Mesendoderm (in vitro differentiated cells): ENCODE data around the gene PERP.
"Not testable (repeated sequence)": the region's sequence is repeated elsewhere in the genome, so short reads cannot be mapped to it uniquely, and the experiment has no call there.

ENCODE experiments used
- DNase-seq: peaks from one replicate; pipeline ENCODE4 v3.0.0; 2013
- H2AK5ac ChIP-seq: 2 replicates; pipeline ENCODE4 v1.6.1; 2013; ENCODE audit warnings: low read length, inconsistent platforms
- H2BK120ac ChIP-seq: 2 replicates; pipeline ENCODE4 v1.6.1; 2013; ENCODE audit warnings: low read depth, mild to moderate bottlenecking, low read length, moderate library complexity, mixed read lengths
- H2BK15ac ChIP-seq: replicated peaks from 2 replicates; pipeline ENCODE4 v1.6.1; 2013; ENCODE audit warnings: low read depth, mild to moderate bottlenecking, moderate library complexity
- H2BK5ac ChIP-seq: 2 replicates; pipeline ENCODE4 v1.6.1; 2013; ENCODE audit warnings: low read length, inconsistent platforms
- H3K18ac ChIP-seq: 2 replicates; pipeline ENCODE4 v1.6.1; 2013; ENCODE audit warnings: mild to moderate bottlenecking, low read length, mixed read lengths
- H3K23ac ChIP-seq: one replicate; pipeline ENCODE4 v1.6.1; 2013; ENCODE audit warnings: low read length
- H3K27ac ChIP-seq: 2 replicates; pipeline ENCODE4 v1.5.1; 2013; ENCODE audit warnings: low read depth, mild to moderate bottlenecking, inconsistent platforms, low read length, moderate library complexity
- H3K27me3 ChIP-seq: 2 replicates; pipeline ENCODE4 v1.6.1; 2013; ENCODE audit warnings: low read length, control low read depth, mild to moderate bottlenecking, inconsistent platforms; ENCODE audit not compliant: insufficient read depth, poor library complexity
- H3K36me3 ChIP-seq: 2 replicates; pipeline ENCODE4 v1.6.1; 2013; ENCODE audit warnings: low read length, inconsistent platforms; ENCODE audit not compliant: control insufficient read depth, insufficient read depth
- H3K4ac ChIP-seq: one replicate; pipeline ENCODE4 v1.6.1; 2013; ENCODE audit warnings: low read depth, mild to moderate bottlenecking, low read length, moderate library complexity
- H3K4me1 ChIP-seq: 2 replicates; pipeline ENCODE4 v1.6.1; 2013; ENCODE audit warnings: low read depth, low read length, inconsistent platforms; ENCODE audit not compliant: control insufficient read depth
- H3K4me2 ChIP-seq: 2 replicates; pipeline ENCODE4 v1.6.1; 2013; ENCODE audit warnings: low read length
- H3K4me3 ChIP-seq: 2 replicates; pipeline ENCODE4 v1.5.1; 2013; ENCODE audit warnings: mild to moderate bottlenecking, low read length
- H3K56ac ChIP-seq: one replicate; pipeline ENCODE4 v1.6.1; 2013; ENCODE audit warnings: low read length
- H3K79me1 ChIP-seq: 2 replicates; pipeline ENCODE4 v1.6.1; 2013; ENCODE audit warnings: low read length, inconsistent platforms
- H3K79me2 ChIP-seq: 2 replicates; pipeline ENCODE4 v1.6.1; 2013; ENCODE audit warnings: mild to moderate bottlenecking, low read length; ENCODE audit not compliant: control insufficient read depth, insufficient read depth
- H3K9ac ChIP-seq: 2 replicates; pipeline ENCODE4 v1.6.1; 2013; ENCODE audit warnings: low read length, inconsistent platforms
- H4K5ac ChIP-seq: one replicate; pipeline ENCODE4 v1.6.1; 2013; ENCODE audit warnings: low read length
- H4K8ac ChIP-seq: one replicate; pipeline ENCODE4 v1.6.1; 2013; ENCODE audit warnings: low read depth, mild to moderate bottlenecking, control low read depth, low read length, moderate library complexity
- WGBS: extraction: QIAGEN DNeasy Blood & Tissue Kit; methylation state at CpG from one replicate; pipeline ENCODE4 v1.1.7; 2013; ENCODE audit warnings: low lambda C conversion rate, missing lambda C conversion rate; ENCODE audit not compliant: insufficient coverage; ENCODE audit errors: extremely low coverage; 5-methylcytosine and 5-hydroxymethylcytosine counted together

PERP gene

GRCh38 chr6:138085839-138086222 is 21.4 kb downstream of the PERP start:
- Histone ChIP-seq H3K36me3 (no peaks in the 10 kb centered on the region), H3K79me2 (no peaks in the 10 kb centered on the region), H3K23ac (no peak overlapping the region), H3K4me3 (no peak overlapping the region), H3K56ac (no peak overlapping the region), H4K5ac (no peak overlapping the region), H2BK5ac (no peak overlapping the region), H3K4me1 (peaks cover 18% of the 10 kb centered on the region), H3K4me2 (no peak overlapping the region), H3K27ac (peak overlapping the region; percentile 23), H3K27me3 (no peaks in the 10 kb centered on the region), H4K8ac (no peak overlapping the region), H3K9ac (no peak overlapping the region), H2BK15ac (peak overlapping the region; percentile 98), H3K79me1 (no peaks in the 10 kb centered on the region), H3K4ac (no peak overlapping the region), H3K18ac (peak overlapping the region; percentile 91), H2BK120ac (no peak overlapping the region), H2AK5ac (no peak overlapping the region)
- DNase-seq = no peak
- no CpG with 5 or more reads among the region's 2 CpGs for WGBS

GRCh38 chr6:138084904-138085838 is 22.0 kb downstream of the PERP start:
- no CpG with 5 or more reads among the region's 10 CpGs for WGBS

GRCh38 chr6:138082232-138082631 is 25.0 kb downstream of the PERP start:
- H3K27me3 ChIP-seq = no peaks in the 10 kb centered on the region
- no peaks in the 10 kb centered on the region for H3K36me3 ChIP-seq
- no peaks in the 10 kb centered on the region for H3K79me1 ChIP-seq
- H3K23ac ChIP-seq = no peak overlapping the region
- no peak overlapping the region for H3K18ac ChIP-seq
- H3K4ac ChIP-seq = no peak overlapping the region
- no peak overlapping the region for H3K27ac ChIP-seq
- H4K5ac ChIP-seq = no peak overlapping the region
- no peak overlapping the region for H3K4me2 ChIP-seq
- no peak overlapping the region for H2AK5ac ChIP-seq
- peaks cover 4% of the 10 kb centered on the region for H3K4me1 ChIP-seq
- H3K4me3 ChIP-seq = no peak overlapping the region
- DNase-seq = no peak
- no CpG with 5 or more reads among the region's 12 CpGs for whole genome bisulfite sequencing
- H3K79me2 ChIP-seq = no peaks in the 10 kb centered on the region
- no peak overlapping the region for H4K8ac ChIP-seq
- H2BK120ac ChIP-seq = no peak overlapping the region
- no peak overlapping the region for H2BK5ac ChIP-seq
- no peak overlapping the region for H2BK15ac ChIP-seq
- H3K56ac ChIP-seq = no peak overlapping the region
- no peak overlapping the region for H3K9ac ChIP-seq

More at GRCh38 chr6:138084904-138085838, 22.0 kb downstream of the PERP start:
- no peak overlapping the region for H4K5ac ChIP-seq
- H3K9ac ChIP-seq = no peak overlapping the region
- no peak overlapping the region for H2BK5ac ChIP-seq
- H3K27ac ChIP-seq = no peak overlapping the region
- H3K36me3 ChIP-seq = no peaks in the 10 kb centered on the region
- H4K8ac ChIP-seq = no peak overlapping the region
- no peaks in the 10 kb centered on the region for H3K79me2 ChIP-seq
- no peaks in the 10 kb centered on the region for H3K27me3 ChIP-seq
- DNase-seq = no peak
- no peak overlapping the region for H3K4me2 ChIP-seq
- H3K18ac ChIP-seq = peak overlapping the region; percentile 91
- no peak overlapping the region for H3K4me3 ChIP-seq
- no peak overlapping the region for H2AK5ac ChIP-seq
- H3K23ac ChIP-seq = no peak overlapping the region
- no peak overlapping the region for H3K56ac ChIP-seq
- peak overlapping the region; percentile 98 for H2BK15ac ChIP-seq
- no peak overlapping the region for H3K4ac ChIP-seq
- no peak overlapping the region for H2BK120ac ChIP-seq
- H3K79me1 ChIP-seq = no peaks in the 10 kb centered on the region
- H3K4me1 ChIP-seq = peaks cover 18% of the 10 kb centered on the region

GRCh38 chr6:138079556-138079955 is 27.7 kb downstream of the PERP start:
- H3K27me3 ChIP-seq, H3K4me2 ChIP-seq, H3K9ac ChIP-seq, H4K8ac ChIP-seq, H3K18ac ChIP-seq, H3K4me3 ChIP-seq, H3K56ac ChIP-seq, H3K23ac ChIP-seq, H3K4ac ChIP-seq, H3K27ac ChIP-seq, H4K5ac ChIP-seq, H2BK120ac ChIP-seq, H3K36me3 ChIP-seq, H2BK15ac ChIP-seq, H3K79me2 ChIP-seq, DNase-seq, H3K4me1 ChIP-seq, H2AK5ac ChIP-seq, H3K79me1 ChIP-seq, H2BK5ac ChIP-seq: not testable (repeated sequence)

GRCh38 chr6:138078491-138078890 is 28.7 kb downstream of the PERP start:
- Histone ChIP-seq H3K79me2 (no peaks in the 10 kb centered on the region), H3K27ac (no peak overlapping the region), H3K9ac (no peak overlapping the region), H2BK15ac (no peak overlapping the region), H3K18ac (no peak overlapping the region), H2BK5ac (no peak overlapping the region), H3K56ac (no peak overlapping the region), H3K36me3 (no peaks in the 10 kb centered on the region), H4K5ac (no peak overlapping the region), H3K79me1 (no peaks in the 10 kb centered on the region), H4K8ac (no peak overlapping the region), H3K27me3 (no peaks in the 10 kb centered on the region), H3K4me3 (no peak overlapping the region), H3K4me1 (no peaks in the 10 kb centered on the region), H3K4ac (no peak overlapping the region), H3K23ac (no peak overlapping the region), H2BK120ac (no peak overlapping the region), H2AK5ac (no peak overlapping the region), H3K4me2 (no peak overlapping the region)
- no peak for DNase-seq
- WGBS = no CpG with 5 or more reads among the region's 2 CpGs

- Histone ChIP-seq H2AK5ac (no peak overlapping the region), H3K18ac (no peak overlapping the region), H4K5ac (no peak overlapping the region), H2BK120ac (no peak overlapping the region), H4K8ac (no peak overlapping the region), H2BK5ac (no peak overlapping the region), H3K4me2 (no peak overlapping the region), H3K23ac (no peak overlapping the region), H2BK15ac (no peak overlapping the region), H3K79me1 (no peaks in the 10 kb centered on the region), H3K4ac (no peak overlapping the region), H3K9ac (no peak overlapping the region), H3K4me3 (no peak overlapping the region), H3K56ac (no peak overlapping the region), H3K79me2 (no peaks in the 10 kb centered on the region), H3K36me3 (no peaks in the 10 kb centered on the region), H3K4me1 (no peaks in the 10 kb centered on the region), H3K27me3 (no peaks in the 10 kb centered on the region), H3K27ac (no peak overlapping the region)
- no CpG with 5 or more reads among the region's 1 CpG for WGBS
- DNase-seq = no peak
These were observed 34.0 kb downstream of the PERP start for GRCh38 chr6:138073264-138073663.
